GOT3 (cell line): Measurements from ENCODE around the gene DBX1.
"Not testable (repeated sequence)": the region's sequence is repeated elsewhere in the genome, so short reads cannot be mapped to it uniquely, and the experiment has no call there.

Experiments used
- DNase-seq: peaks from one replicate; lab custom pipeline; 2025; ENCODE audit warnings: mixed read lengths; lab: John Stamatoyannopoulos, UW

The DBX1 gene

GRCh38 chr11:20160425-20161229, at the start of gene DBX1:
TSS of gene DBX1 (minus strand) at chr11:20160475. CDS start at chr11:20160324, 151 bp downstream.
- DNase-seq = no peak

- DNase-seq = no peak
These were observed 48.4 kb upstream of the DBX1 start for GRCh38 chr11:20208622-20209111.

- no peak for DNase-seq
These were observed 47.7 kb upstream of the DBX1 start for GRCh38 chr11:20207781-20208621.

GRCh38 chr11:20205807-20206206, 45.5 kb upstream of the DBX1 start:
- DNase-seq = no peak

GRCh38 chr11:20204681-20205080, 44.4 kb upstream of the DBX1 start:
- no peak for DNase-seq

GRCh38 chr11:20203831-20204230, 43.6 kb upstream of the DBX1 start:
- DNase-seq = no peak

- no peak for DNase-seq
These were observed 41.0 kb upstream of the DBX1 start for GRCh38 chr11:20201231-20201630.

GRCh38 chr11:20200331-20200955, 40.2 kb upstream of the DBX1 start:
- DNase-seq = not testable (repeated sequence)

- no peak for DNase-seq
These were observed 37.6 kb upstream of the DBX1 start for GRCh38 chr11:20197881-20198280.

- no peak for DNase-seq
These were observed 34.2 kb upstream of the DBX1 start for GRCh38 chr11:20194470-20194869.

GRCh38 chr11:20193307-20193706, 33.0 kb upstream of the DBX1 start:
- no peak for DNase-seq

GRCh38 chr11:20192641-20193040, 32.4 kb upstream of the DBX1 start:
- no peak for DNase-seq

GRCh38 chr11:20192151-20192550, 31.9 kb upstream of the DBX1 start:
- DNase-seq = no peak

- no peak for DNase-seq
These were observed 18.7 kb upstream of the DBX1 start for GRCh38 chr11:20178976-20179375.

- no peak for DNase-seq
These were observed 16.9 kb upstream of the DBX1 start for GRCh38 chr11:20177136-20177535.

- no peak for DNase-seq
These were observed 12.6 kb upstream of the DBX1 start for GRCh38 chr11:20172721-20173447.

GRCh38 chr11:20163783-20164481, 3.7 kb upstream of the DBX1 start:
- no peak for DNase-seq

GRCh38 chr11:20162824-20163782, 2.8 kb upstream of the DBX1 start:
- no peak for DNase-seq

GRCh38 chr11:20161923-20162744, 1.9 kb upstream of the DBX1 start:
- DNase-seq = no peak
